ENCODE results near the gene ZFAND6.
"Not testable (repeated sequence)": the region's sequence is repeated elsewhere in the genome, so short reads cannot be mapped to it uniquely, and the experiment has no call there.

Gene ZFAND6

GRCh38 chr15:80019168-80019745 lies 40.2 kb upstream of the ZFAND6 start:
- H3K4me3 ChIP-seq (replicated peaks in 1 of 2; ENCODE audit: low read depth in 2 of 2, low read length in 2 of 2): no peak overlapping the region
- no peak for DNase-seq (ENCODE audit: low read depth in 2 of 2)
- TF ChIP-seq CTCF (IDR thresholded peaks at IDR 0.05; ENCODE audit: low read depth, low read length): no peak

DNA sequence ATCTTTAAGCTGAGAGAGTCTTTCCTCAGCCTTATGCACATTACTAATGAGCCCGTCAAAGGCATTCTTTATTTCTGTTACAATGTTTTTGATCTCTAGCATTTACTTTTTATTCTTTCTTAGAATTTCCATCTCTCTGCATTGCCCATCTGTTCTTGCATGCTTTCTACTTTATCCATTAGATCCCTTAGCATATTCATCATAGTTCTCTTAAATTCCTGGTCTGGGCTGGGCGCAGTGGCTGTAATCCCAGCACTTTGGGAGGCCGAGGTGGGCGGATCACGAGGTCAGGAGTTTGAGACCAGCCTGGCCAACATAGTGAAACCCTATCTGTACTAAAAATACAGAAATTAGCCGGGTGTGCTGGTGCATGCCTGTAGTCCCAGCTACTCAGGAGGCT lies 39.3 kb upstream of the ZFAND6 start:
- not testable (repeated sequence) for DNase-seq (ENCODE audit: low read depth in 2 of 2); H3K4me3 ChIP-seq (replicated peaks in 1 of 2; ENCODE audit: low read depth in 2 of 2, low read length in 2 of 2)

GRCh38 chr15:80020731-80021130 lies 38.7 kb upstream of the ZFAND6 start:
- H3K4me3 ChIP-seq (replicated peaks in 1 of 2; ENCODE audit: low read depth in 2 of 2, low read length in 2 of 2): no peak overlapping the region
- no peak for TF ChIP-seq CTCF (IDR thresholded peaks at IDR 0.05; ENCODE audit: low read depth, low read length)
- DNase-seq (ENCODE audit: low read depth in 2 of 2): no peak

- no peak for TF ChIP-seq CTCF (IDR thresholded peaks at IDR 0.05; ENCODE audit: low read depth, low read length)
- H3K4me3 ChIP-seq (replicated peaks in 1 of 2; ENCODE audit: low read depth in 2 of 2, low read length in 2 of 2): no peak overlapping the region
- no peak for DNase-seq (ENCODE audit: low read depth in 2 of 2)
Measured at GRCh38 chr15:80026310-80026709, 33.2 kb upstream of the ZFAND6 start.

DNA sequence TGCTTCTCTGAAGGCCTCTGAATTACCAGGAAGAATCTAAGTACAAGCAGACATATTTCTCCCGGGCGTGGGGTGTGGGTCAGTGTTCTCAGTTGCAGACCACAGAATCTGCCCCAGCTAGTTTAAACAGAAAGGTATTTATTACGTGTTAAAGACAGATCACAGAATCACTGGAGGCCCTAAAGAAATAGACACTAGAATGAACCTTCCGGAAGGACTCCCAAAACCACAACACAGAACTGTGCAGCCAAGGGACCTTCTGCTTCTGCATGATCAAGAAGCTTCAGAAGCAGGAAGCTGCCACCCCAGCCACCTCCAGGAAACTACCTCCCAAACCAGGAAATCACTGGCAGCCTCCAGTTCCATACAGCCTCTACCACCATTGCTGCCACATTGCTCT lies 32.7 kb upstream of the ZFAND6 start:
- H3K4me3 ChIP-seq (replicated peaks in 1 of 2; ENCODE audit: low read depth in 2 of 2, low read length in 2 of 2): no peak overlapping the region
- no peak for TF ChIP-seq CTCF (IDR thresholded peaks at IDR 0.05; ENCODE audit: low read depth, low read length)

GRCh38 chr15:80028937-80029336 lies 30.5 kb upstream of the ZFAND6 start:
- no peak overlapping the region for H3K4me3 ChIP-seq (replicated peaks in 1 of 2; ENCODE audit: low read depth in 2 of 2, low read length in 2 of 2)
- no peak for TF ChIP-seq CTCF (IDR thresholded peaks at IDR 0.05; ENCODE audit: low read depth, low read length)
- no peak for DNase-seq (ENCODE audit: low read depth in 2 of 2)

More for the DNA sequence above, 32.7 kb upstream of the ZFAND6 start:
- DNase-seq (ENCODE audit: low read depth in 2 of 2): no peak

GRCh38 chr15:80031841-80032240 lies 27.6 kb upstream of the ZFAND6 start:
- H3K4me3 ChIP-seq (replicated peaks in 1 of 2; ENCODE audit: low read depth in 2 of 2, low read length in 2 of 2): no peak overlapping the region
- no peak for DNase-seq (ENCODE audit: low read depth in 2 of 2)
- TF ChIP-seq CTCF (IDR thresholded peaks at IDR 0.05; ENCODE audit: low read depth, low read length): no peak

Data from cardiac fibroblast (primary cell).